A549 (cell line): Measurements from ENCODE around the gene TIMMDC1.

Experiments used
- MAFK ChIP-seq: fragments of 450-650 bp; IDR thresholded peaks from 2 replicates; pipeline ENCODE4 v1.6.1; 2014; ENCODE audit not compliant: partially characterized antibody
- RARB ChIP-seq: fragments of 250-450 bp; sonication (Bioruptor Pico); IDR thresholded peaks from 2 replicates; pipeline ENCODE4 v1.8.0; 2021; ENCODE audit warnings: mild to moderate bottlenecking, moderate library complexity

GRCh38 chr3:119530456-119530855 is 32.1 kb downstream of the TIMMDC1 start:
- no peak for TF ChIP-seq MAFK
- no peak for TF ChIP-seq RARB
